HG03342 (cell line): ENCODE results near the gene CDKN2D.

Source experiments
- ATAC-seq: cut with Tn5 transposase; IDR thresholded peaks from one replicate; pipeline ENCODE4 v1.9.1; 2021; ENCODE audit warnings: mild to moderate bottlenecking, moderate library complexity; ENCODE audit not compliant: unreplicated experiment

Gene CDKN2D

GRCh38 chr19:10521461-10522171 is 47.2 kb downstream of the CDKN2D start:
- ATAC-seq, result no peak

GRCh38 chr19:10520652-10521318 is 48.0 kb downstream of the CDKN2D start:
- ATAC-seq, result no peak

DNA sequence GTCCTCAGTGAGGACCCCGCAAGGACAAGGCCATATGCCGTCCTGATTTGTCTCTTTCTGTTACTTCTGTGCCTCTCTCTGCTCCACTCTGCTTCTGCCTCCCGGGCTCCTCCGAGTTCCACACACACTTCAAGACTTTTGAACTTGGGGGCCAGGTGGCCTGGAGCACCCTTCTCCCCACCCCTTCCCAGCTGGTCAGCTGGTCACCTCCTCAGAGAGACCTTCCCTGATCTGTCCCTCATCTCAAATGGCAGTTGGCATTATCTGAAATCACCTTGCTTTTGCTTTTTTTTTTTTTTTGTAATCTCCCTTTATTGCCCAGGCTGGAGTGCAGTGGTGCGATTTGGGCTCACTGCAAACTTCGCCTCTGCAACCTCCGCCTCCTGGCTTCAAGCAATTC is 49.4 kb downstream of the CDKN2D start:
- ATAC-seq, result no peak

DNA sequence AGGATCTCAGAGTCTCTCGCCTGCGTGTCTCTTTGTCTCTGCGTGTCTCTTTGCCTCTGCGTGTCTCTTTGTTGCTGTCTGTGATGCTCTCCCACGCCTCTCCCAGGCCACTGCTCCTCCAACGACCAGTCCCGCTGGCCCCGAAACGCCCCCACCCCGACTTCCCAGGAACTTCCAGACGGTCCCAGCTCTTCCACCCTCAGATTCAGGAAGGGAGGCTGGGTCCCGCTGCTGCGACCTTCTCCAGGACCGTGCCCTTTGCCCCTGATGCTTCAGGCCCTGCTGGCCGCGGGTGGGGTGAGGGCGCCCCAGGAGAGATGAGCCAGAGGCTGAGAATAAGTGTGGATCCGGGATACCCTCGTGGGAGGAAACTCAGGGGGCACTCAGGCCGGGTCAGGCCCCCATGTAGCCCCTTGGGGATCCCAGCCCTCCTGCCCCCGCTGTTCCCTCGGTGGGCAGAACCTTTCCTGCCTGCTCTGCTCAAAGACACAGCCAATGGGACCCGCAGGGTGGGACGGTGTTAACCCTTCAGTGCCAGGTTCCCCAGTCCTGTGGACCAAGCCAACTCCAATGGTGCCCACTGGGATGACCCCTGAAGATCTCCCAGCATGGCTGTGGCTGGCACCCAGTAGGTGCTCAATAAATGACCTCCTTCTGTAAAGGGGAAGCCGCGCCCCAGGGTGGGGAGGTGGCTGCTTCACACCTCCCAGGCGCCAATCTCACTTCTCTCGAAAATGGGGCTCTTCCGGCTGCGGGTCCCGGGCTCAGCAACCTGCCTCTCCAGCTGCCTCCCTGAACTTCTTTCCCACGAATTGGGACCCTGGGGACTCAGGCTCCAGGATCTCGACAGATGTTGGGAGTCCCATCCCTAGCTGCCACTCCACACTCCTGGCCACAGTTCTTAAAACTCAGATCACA is 50.1 kb downstream of the CDKN2D start:
- no peak for ATAC-seq

DNA sequence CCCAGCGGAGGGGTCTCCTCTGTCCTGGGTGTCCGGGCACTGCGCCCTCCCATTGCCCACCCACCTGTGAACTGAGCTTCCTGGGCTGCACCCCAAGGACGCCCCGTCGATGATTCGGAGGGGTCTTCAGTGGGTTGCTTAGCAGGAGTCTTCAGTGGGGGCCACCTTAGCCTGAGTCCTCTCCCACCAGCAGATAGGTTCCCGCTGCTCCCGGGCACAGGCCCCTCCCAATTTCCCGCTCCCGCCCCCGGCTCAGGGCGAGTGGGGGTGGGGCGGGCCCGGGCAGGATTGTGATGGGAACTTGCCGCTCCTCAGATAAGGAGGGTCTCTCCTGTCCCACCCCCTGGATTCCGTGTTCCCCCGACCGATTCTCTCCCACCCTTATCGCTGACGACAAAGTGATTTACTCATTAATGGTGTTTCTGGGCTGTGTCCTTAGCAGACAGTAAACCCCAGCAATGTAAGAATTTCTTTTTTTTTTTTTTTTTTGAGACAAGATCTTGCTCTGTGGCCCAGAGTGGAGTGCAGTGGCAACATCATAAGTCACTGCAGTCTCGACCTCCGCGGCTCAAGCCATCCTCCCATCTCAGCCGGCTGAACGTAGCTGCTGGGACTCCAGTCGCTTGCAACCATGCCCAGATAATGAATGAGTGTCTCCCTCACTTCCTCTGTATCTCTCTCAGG is 50.9 kb downstream of the CDKN2D start:
- ATAC-seq, result no peak

- ATAC-seq, result no peak
Observed at GRCh38 chr19:10517361-10517759, 51.4 kb downstream of the CDKN2D start, which contains the start of gene S1PR5. Gene S1PR5 (minus strand): TSS chr19:10517447. CDS start chr19:10515011, 2,436 bp downstream.

DNA sequence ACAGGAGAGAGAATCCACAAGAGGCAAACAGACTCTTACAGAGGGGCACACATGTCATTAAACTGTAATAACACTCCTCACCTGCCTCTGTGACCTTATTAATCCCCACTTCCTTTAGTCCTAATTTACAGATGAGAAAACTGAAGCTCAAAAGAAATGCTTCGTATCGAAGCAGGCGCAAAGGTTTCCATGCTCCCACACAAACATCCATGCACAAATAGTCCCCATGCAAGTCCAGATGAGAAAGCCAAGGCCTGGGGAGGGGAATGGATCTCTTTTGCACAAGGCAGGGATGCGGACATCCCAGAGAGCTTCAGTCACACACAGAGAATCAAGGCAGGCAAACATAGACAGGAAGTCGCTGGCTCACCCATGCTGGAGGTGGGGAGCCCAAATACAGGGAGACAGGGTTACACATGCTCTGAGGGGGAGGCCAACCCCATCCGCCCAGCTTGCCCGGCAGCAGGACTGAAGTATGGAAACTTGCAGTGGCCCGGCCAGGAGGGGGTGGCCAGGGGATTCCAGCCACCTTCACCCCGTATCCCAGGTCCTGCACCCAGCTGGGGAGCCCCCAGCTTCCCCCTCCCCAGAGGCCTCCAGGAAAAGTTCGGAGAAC is 52.0 kb downstream of the CDKN2D start:
- ATAC-seq, result no peak
